Mesodermal cell (in vitro differentiated cells): ENCODE data around the gene TOMM40.
A peak's percentile ranks its signal among the peaks of the same experiment; 100 is the strongest.

Source experiments
- H3K27ac ChIP-seq: 2 replicates; pipeline ENCODE4 v1.7.0; 2013; ENCODE audit warnings: mild to moderate bottlenecking, low read depth, low read length, moderate library complexity; ENCODE audit not compliant: severe bottlenecking
- H3K36me3 ChIP-seq: 2 replicates; pipeline ENCODE4 v1.7.1; 2013; ENCODE audit warnings: mild to moderate bottlenecking, low read length, moderate library complexity; ENCODE audit not compliant: control insufficient read depth, insufficient read depth
- H3K4me1 ChIP-seq: one replicate; pipeline ENCODE4 v1.7.1; 2013; ENCODE audit warnings: mild to moderate bottlenecking, low read length; ENCODE audit not compliant: insufficient read depth, control insufficient read depth, poor library complexity, severe bottlenecking
- H3K4me3 ChIP-seq: 2 replicates; pipeline ENCODE4 v1.7.0; 2013; ENCODE audit warnings: low read length, control low read depth, mild to moderate bottlenecking; ENCODE audit not compliant: insufficient read depth, poor library complexity, severe bottlenecking; ENCODE audit errors: extremely low read depth
- H3K9me3 ChIP-seq: 2 replicates; pipeline ENCODE4 v1.7.1; 2013; ENCODE audit warnings: mild to moderate bottlenecking, low read length, moderate library complexity; ENCODE audit not compliant: control insufficient read depth
- WGBS, 2 experiments: methylation state at CpG; one replicate each; pipeline ENCODE4 v1.1.5; 2013; ENCODE audit warnings: missing lambda C conversion rate in 2 of 2; ENCODE audit not compliant: insufficient coverage in 2 of 2; 5-methylcytosine and 5-hydroxymethylcytosine counted together

The TOMM40 gene

DNA sequence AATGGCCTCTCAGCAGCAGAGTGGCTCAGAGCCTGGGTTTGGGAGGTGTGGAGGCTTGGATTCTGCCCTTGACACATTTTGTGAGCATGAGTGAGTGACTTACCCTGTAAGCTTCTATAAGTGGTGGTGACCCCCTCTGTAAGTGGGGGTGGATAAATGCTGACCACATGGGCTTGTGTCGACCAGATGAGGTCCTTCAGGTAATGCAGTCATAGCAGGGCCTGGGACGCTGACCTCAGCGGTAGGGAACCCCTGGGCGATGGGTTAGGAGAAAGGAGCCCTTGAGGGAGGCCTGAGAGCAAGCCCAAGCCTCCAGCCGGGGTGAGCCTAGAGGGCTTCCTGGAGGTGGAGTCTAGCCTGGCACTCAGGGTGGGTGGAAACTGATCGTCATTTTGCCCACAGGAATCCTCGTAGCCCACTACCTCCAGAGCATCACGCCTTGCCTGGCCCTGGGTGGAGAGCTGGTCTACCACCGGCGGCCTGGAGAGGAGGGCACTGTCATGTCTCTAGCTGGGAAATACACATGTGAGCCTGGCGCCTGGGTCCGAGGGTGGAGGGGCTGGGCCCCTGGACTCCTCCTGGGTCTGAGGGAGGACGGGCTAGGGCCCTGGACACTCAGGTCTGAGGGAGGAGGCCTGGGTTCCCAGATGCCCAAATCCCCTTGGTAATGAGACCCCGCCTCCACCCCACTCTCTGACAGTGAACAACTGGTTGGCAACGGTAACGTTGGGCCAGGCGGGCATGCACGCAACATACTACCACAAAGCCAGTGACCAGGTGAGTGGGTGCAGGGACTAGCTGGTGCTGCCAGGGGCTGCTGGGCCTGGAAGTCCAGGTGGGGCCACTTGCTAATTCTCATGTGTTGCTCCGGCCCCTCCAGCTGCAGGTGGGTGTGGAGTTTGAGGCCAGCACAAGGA is 9.5 kb downstream of the TOMM40 start:
- Histone ChIP-seq H3K27ac (no peak overlapping the region), H3K4me1 (peaks cover 2% of the 10 kb centered on the region), H3K9me3 (no peaks in the 10 kb centered on the region), H3K36me3 (peaks cover 67% of the 10 kb centered on the region), H3K4me3 (no peak overlapping the region)
- 91 to 99% methylated on average over 18 of the region's 19 CpGs for WGBS, 2 experiments

DNA sequence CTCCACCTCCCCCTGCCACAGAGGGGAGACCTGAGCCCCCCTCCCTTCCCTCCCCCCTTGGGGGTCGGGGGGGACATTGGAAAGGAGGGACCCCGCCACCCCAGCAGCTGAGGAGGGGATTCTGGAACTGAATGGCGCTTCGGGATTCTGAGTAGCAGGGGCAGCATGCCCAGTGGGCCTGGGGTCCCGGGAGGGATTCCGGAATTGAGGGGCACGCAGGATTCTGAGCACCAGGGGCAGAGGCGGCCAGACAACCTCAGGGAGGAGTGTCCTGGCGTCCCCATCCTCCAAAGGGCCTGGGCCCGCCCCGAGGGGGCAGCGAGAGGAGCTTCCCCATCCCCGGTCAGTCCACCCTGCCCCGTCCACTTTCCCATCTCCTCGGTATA is 12.2 kb downstream of the TOMM40 start:
- Histone ChIP-seq H3K4me1 (peaks cover 3% of the 10 kb centered on the region), H3K9me3 (no peaks in the 10 kb centered on the region), H3K36me3 (peaks cover 54% of the 10 kb centered on the region), H3K27ac (no peak overlapping the region), H3K4me3 (no peak overlapping the region)
- WGBS, 2 experiments = 78% methylated on average over 7 of the region's 15 CpGs; no CpG with 5 or more reads in 1 of the 2 experiments

DNA sequence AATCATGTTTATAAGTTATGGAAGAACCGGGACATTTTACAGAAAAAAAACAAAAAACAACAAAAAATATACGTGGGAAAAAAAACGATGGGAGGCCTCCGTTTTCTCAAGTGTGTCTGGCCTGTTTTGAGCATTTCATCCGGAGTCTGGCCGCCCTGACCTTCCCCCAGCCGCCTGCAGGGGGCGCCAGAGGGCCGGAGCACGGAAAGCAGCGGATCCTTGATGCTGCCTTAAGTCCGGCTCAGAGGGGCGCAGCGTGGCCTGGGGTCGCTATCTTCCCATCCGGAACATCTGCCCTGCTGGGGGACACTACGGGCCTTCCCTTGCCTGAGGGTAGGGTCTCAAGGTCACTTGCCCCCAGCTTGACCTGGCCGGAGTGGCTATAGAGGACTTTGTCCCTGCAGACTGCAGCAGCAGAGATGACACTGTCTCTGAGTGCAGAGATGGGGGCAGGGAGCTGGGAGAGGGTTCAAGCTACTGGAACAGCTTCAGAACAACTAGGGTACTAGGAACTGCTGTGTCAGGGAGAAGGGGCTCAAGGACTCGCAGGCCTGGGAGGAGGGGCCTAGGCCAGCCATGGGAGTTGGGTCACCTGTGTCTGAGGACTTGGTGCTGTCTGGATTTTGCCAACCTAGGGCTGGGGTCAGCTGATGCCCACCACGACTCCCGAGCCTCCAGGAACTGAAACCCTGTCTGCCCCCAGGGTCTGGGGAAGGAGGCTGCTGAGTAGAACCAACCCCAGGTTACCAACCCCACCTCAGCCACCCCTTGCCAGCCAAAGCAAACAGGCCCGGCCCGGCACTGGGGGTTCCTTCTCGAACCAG is 12.8 kb downstream of the TOMM40 start:
- Histone ChIP-seq H3K4me1 (peaks cover 3% of the 10 kb centered on the region), H3K9me3 (no peaks in the 10 kb centered on the region), H3K4me3 (no peak overlapping the region), H3K27ac (peak overlapping the region; percentile 31), H3K36me3 (peaks cover 52% of the 10 kb centered on the region)
- 30 to 34% methylated on average over 20 to 22 of the region's 24 CpGs for WGBS, 2 experiments

DNA sequence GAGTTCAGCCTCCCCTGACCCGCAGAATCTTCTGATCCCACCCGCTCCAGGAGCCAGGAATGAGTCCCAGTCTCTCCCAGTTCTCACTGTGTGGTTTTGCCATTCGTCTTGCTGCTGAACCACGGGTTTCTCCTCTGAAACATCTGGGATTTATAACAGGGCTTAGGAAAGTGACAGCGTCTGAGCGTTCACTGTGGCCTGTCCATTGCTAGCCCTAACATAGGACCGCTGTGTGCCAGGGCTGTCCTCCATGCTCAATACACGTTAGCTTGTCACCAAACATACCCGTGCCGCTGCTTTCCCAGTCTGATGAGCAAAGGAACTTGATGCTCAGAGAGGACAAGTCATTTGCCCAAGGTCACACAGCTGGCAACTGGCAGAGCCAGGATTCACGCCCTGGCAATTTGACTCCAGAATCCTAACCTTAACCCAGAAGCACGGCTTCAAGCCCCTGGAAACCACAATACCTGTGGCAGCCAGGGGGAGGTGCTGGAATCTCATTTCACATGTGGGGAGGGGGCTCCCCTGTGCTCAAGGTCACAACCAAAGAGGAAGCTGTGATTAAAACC is 13.5 kb downstream of the TOMM40 start:
- Histone ChIP-seq H3K9me3 (no peaks in the 10 kb centered on the region), H3K27ac (peak overlapping the region; percentile 31), H3K4me3 (no peak overlapping the region), H3K36me3 (peaks cover 54% of the 10 kb centered on the region), H3K4me1 (peaks cover 3% of the 10 kb centered on the region)
- 91 to 93% methylated on average over 10 of the region's 12 CpGs for WGBS, 2 experiments

DNA sequence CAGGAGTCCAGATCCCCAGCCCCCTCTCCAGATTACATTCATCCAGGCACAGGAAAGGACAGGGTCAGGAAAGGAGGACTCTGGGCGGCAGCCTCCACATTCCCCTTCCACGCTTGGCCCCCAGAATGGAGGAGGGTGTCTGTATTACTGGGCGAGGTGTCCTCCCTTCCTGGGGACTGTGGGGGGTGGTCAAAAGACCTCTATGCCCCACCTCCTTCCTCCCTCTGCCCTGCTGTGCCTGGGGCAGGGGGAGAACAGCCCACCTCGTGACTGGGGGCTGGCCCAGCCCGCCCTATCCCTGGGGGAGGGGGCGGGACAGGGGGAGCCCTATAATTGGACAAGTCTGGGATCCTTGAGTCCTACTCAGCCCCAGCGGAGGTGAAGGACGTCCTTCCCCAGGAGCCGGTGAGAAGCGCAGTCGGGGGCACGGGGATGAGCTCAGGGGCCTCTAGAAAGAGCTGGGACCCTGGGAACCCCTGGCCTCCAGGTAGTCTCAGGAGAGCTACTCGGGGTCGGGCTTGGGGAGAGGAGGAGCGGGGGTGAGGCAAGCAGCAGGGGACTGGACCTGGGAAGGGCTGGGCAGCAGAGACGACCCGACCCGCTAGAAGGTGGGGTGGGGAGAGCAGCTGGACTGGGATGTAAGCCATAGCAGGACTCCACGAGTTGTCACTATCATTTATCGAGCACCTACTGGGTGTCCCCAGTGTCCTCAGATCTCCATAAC is 14.5 kb downstream of the TOMM40 start, which contains the start of gene APOE:
APOE (plus strand) TSS at position 360 of the 724 bp plus-strand sequence. CDS start 829 bp downstream, outside the sequence.
- Histone ChIP-seq H3K4me3 (peak within 1 kb of the TSS; percentile 61), H3K9me3 (no peaks in the 10 kb centered on the region), H3K4me1 (peaks cover 10% of the 10 kb centered on the region), H3K27ac (peak within 1 kb of the TSS; percentile 83), H3K36me3 (peaks cover 46% of the 10 kb centered on the region)
- WGBS, 2 experiments = 1 to 4% methylated on average over 14 to 16 of the region's 20 CpGs

DNA sequence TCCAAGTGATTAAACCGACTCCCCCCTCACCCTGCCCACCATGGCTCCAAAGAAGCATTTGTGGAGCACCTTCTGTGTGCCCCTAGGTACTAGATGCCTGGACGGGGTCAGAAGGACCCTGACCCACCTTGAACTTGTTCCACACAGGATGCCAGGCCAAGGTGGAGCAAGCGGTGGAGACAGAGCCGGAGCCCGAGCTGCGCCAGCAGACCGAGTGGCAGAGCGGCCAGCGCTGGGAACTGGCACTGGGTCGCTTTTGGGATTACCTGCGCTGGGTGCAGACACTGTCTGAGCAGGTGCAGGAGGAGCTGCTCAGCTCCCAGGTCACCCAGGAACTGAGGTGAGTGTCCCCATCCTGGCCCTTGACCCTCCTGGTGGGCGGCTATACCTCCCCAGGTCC is 16.6 kb downstream of the TOMM40 start:
- no peak overlapping the region for H3K27ac ChIP-seq
- no peaks in the 10 kb centered on the region for H3K9me3 ChIP-seq
- peaks cover 19% of the 10 kb centered on the region for H3K4me1 ChIP-seq
- 95 to 97% methylated on average over 9 to 11 of the region's 12 CpGs for WGBS, 2 experiments
- H3K36me3 ChIP-seq = peaks cover 26% of the 10 kb centered on the region
- H3K4me3 ChIP-seq = no peak overlapping the region

DNA sequence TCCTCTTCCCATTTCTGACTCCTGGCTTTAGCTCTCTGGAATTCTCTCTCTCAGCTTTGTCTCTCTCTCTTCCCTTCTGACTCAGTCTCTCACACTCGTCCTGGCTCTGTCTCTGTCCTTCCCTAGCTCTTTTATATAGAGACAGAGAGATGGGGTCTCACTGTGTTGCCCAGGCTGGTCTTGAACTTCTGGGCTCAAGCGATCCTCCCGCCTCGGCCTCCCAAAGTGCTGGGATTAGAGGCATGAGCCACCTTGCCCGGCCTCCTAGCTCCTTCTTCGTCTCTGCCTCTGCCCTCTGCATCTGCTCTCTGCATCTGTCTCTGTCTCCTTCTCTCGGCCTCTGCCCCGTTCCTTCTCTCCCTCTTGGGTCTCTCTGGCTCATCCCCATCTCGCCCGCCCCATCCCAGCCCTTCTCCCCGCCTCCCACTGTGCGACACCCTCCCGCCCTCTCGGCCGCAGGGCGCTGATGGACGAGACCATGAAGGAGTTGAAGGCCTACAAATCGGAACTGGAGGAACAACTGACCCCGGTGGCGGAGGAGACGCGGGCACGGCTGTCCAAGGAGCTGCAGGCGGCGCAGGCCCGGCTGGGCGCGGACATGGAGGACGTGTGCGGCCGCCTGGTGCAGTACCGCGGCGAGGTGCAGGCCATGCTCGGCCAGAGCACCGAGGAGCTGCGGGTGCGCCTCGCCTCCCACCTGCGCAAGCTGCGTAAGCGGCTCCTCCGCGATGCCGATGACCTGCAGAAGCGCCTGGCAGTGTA is 17.2 kb downstream of the TOMM40 start:
- Histone ChIP-seq H3K27ac (no peak overlapping the region), H3K9me3 (no peaks in the 10 kb centered on the region), H3K36me3 (peaks cover 23% of the 10 kb centered on the region), H3K4me3 (no peak overlapping the region), H3K4me1 (peaks cover 19% of the 10 kb centered on the region)
- WGBS, 2 experiments = 95 to 96% methylated on average over 37 to 46 of the region's 46 CpGs

DNA sequence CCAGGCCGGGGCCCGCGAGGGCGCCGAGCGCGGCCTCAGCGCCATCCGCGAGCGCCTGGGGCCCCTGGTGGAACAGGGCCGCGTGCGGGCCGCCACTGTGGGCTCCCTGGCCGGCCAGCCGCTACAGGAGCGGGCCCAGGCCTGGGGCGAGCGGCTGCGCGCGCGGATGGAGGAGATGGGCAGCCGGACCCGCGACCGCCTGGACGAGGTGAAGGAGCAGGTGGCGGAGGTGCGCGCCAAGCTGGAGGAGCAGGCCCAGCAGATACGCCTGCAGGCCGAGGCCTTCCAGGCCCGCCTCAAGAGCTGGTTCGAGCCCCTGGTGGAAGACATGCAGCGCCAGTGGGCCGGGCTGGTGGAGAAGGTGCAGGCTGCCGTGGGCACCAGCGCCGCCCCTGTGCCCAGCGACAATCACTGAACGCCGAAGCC is 17.8 kb downstream of the TOMM40 start:
- Histone ChIP-seq H3K9me3 (no peaks in the 10 kb centered on the region), H3K27ac (no peak overlapping the region), H3K36me3 (peaks cover 23% of the 10 kb centered on the region), H3K4me1 (peaks cover 19% of the 10 kb centered on the region), H3K4me3 (no peak overlapping the region)
- WGBS, 2 experiments = 97% methylated on average over 41 to 42 of the region's 44 CpGs

DNA sequence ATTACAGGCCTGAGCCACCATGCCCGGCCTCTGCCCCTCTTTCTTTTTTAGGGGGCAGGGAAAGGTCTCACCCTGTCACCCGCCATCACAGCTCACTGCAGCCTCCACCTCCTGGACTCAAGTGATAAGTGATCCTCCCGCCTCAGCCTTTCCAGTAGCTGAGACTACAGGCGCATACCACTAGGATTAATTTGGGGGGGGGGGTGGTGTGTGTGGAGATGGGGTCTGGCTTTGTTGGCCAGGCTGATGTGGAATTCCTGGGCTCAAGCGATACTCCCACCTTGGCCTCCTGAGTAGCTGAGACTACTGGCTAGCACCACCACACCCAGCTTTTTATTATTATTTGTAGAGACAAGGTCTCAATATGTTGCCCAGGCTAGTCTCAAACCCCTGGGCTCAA is 18.7 kb downstream of the TOMM40 start:
- Histone ChIP-seq H3K36me3 (peaks cover 23% of the 10 kb centered on the region), H3K4me1 (peaks cover 25% of the 10 kb centered on the region), H3K27ac (peak overlapping the region; percentile 41), H3K9me3 (no peaks in the 10 kb centered on the region), H3K4me3 (no peak overlapping the region)
- 100% methylated on average over 1 of the region's 5 CpGs; no CpG with 5 or more reads in 1 of the 2 experiments for WGBS, 2 experiments
